Stimulated activated CD4-positive, alpha-beta T cell treated with anti-CD3 and anti-CD28 coated beads, Interleukin-15, amount 100 ng/mL, for 24 hours (primary cell): ENCODE results near the gene TIAM1.

Experiments used
- DNase-seq: peaks from one replicate; pipeline ENCODE4 v3.0.0-alpha.2; 2020

Gene TIAM1

DNA sequence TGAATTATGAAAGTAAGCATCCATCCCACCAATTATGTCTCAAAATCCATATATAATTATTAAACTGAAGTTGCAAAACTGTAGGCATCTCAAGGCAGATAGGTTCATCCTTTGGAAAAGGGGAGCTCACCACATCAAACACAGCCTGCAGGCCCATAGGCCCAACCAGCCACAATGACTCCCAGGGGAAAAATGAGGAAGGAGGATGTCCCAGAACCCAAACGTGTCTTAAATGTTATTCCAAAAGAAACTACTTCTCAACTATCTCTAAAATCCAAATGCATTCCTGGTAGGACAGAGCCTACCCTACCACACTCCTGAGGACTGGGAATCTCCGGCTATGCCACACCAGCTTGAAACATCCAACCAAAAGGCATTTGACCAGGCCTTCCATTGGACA lies 12.8 kb downstream of the TIAM1 start:
- DNase-seq = no peak

DNA sequence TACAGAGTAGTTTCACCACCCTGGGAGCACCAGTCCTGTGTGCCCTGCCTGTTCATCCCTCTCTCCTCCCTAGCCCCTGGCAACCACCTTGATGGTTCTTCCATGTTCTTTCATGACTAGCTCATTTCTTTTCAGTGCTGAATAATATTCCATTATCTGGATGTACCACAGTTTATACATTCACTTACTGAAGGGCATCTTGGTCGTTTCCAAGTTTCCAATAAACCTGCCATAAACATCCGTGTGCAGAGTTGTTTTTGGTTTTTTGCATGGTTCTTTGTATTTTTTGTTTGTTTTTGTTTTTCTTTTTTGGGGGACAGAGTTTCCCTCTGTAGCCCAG lies 13.9 kb downstream of the TIAM1 start:
- DNase-seq = no peak

GRCh38 chr21:31329456-31330143 lies 14.5 kb downstream of the TIAM1 start:
- DNase-seq = no peak

DNA sequence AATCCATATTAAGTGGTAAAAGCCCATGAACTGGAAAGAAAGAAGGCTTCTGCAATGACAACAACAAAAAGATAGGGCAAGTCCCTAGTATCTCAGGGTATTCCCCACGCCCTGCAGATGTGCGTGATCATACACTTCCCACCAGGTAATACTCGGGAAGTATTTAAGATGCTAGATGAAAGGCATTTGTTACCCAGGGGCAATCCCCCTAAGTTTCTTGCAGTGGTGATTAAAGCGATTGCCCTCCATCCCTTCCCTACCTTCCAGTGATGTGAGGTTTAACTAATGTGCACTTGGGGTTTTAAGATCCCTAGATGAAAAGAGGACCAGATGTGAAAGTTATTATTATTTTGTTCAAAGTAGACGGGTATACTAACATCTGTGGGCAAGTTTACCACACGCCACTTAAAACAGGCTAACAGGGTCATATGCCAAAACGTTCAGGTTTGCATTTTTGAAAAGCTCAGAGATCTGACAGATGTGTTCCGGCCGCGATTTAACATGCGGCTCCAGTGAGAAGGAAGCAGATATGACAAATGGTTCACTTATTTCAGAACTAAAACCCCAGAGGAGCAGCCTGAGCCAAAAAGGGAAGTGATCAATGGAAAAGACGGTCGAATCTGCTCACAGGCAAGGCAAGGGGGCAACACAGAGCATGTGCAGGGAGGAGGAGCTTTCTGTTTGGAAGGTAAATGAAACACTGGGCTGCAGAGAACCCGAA lies 17.4 kb downstream of the TIAM1 start:
- DNase-seq = peak; percentile 76

DNA sequence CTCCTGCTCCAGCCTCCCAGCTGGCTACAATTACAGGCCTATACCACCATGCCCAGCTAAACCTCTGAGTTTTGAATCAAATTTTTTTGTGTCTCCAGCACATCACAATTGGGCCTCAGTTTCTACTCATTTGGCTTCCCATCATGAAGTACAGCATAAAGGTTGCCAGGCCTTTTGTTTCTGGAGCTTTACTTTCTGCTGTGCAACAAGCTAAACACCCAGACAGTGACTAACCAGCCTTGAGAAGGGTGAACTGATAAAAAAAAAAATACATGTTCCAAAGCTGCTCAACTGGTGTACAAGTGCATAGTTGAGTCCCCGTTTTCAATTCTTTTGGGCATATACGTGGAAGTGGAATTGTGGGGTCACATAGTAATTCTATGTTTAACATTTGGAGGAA lies 25.1 kb downstream of the TIAM1 start:
- no peak for DNase-seq

DNA sequence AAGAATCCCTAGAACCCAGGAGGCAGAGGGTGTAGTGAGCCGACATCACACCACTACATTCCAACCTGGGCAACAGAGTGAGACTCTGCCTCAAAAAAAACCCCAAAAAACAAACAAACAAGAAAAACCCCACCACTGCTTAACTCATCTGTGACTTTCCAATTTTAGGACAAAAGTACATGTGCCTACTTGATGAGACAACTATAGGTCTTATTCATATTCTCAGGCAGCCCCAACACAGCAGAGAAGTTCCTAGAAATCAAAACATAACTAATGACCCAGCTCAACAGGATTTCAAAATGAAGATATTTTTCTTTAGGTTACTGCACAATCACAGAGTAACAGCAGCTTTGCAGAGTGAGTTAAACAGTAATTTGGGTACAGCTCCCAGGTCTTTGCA lies 26.4 kb downstream of the TIAM1 start:
- DNase-seq = no peak

DNA sequence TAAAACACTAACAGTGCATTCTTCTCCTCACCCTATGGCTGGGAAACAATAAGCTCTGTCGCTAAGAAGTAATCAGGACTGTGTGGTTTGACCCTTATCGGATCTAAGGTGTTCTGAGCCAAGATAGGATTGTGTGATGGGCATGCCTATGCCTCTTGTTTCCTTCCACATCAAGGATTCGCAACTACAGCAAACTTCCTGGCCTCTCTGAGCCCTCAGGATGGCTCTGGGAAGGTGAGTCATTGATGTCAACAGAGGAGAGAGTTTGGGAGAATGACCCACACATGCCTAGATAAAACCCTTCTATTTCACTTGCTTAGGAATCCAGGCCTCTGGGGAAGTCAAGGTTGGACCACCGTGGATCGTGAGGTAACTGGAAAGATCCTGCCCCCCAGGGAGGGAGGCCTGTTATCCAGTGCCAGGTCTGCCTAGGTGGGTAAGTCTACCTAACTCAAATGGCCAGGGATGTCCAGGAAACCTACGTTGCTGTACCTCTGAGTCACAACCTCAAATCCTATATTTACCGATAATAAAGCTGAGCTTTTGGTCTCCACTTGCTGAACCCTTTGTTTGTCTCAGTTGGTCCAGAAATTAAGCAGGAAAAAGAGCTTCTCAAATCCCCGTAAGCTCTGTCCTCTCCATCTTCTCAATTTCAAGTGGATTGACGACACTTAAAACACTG lies 27.4 kb downstream of the TIAM1 start:
- no peak for DNase-seq

GRCh38 chr21:31316072-31316471 lies 28.0 kb downstream of the TIAM1 start:
- no peak for DNase-seq

DNA sequence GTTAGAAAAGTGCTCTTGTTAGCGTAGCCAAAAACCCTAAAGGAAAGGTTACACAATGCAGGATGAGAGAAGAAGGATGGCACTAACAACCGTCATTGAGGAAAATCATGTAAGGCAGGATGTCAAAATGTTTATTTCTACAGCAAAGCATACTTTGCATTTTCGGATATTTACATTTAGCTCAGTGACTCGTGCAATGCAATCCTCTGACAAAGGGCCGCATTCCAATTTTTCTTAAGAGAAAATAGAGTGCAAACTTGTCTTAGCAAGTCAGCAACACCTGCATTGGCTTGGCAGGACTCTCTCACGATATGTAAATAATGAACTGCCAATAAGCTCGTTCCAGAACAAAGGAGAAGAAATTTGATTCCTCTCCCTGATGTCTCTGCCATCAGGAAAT lies 33.3 kb downstream of the TIAM1 start:
- no peak for DNase-seq

DNA sequence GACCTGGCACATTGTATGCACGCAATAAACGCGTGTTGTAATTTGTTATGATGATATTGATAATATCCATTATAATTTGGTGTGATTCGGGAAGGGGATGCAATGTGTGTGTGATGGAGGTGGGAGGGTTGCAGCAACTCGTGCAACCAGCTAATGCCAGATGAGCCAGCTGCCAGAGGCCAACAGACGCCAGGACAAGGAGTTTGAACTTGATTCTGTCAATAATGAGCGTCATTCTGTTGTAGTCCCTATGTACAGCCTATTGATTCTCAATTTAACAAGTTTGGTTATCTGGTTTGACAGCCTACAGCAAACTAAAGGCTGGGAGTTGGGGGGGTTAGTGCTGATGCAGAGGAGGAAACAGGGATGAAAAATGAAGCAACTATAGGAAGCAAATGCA lies 35.5 kb downstream of the TIAM1 start:
- no peak for DNase-seq

DNA sequence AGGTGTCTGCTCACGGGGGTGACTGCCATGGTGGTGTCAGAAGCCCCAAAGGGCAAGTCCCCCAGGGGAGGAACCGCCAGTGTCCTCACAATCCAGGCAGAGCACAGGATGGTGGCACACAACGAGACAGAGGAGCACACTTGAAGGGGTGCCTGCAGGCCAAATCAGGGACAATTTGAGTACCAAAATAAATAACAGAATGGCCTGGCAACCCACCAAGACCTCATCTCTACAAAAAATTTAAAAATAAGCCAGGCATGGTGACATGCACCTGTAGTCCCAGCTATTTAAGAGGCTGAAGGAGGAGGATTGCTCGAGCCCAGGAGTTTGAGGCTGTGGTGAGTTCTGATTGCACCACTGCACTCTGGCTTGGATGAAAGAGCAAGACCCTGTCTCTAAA lies 38.2 kb downstream of the TIAM1 start:
- DNase-seq = no peak

- DNase-seq = no peak
Observed at GRCh38 chr21:31299291-31300147, 44.5 kb downstream of the TIAM1 start.

GRCh38 chr21:31298618-31299269 lies 45.3 kb downstream of the TIAM1 start:
- no peak for DNase-seq

- no peak for DNase-seq
Observed at GRCh38 chr21:31297806-31298205, 46.3 kb downstream of the TIAM1 start.

- no peak for DNase-seq
Observed at GRCh38 chr21:31295676-31296075, 48.4 kb downstream of the TIAM1 start.

GRCh38 chr21:31294691-31295090 lies 49.4 kb downstream of the TIAM1 start:
- DNase-seq = no peak

DNA sequence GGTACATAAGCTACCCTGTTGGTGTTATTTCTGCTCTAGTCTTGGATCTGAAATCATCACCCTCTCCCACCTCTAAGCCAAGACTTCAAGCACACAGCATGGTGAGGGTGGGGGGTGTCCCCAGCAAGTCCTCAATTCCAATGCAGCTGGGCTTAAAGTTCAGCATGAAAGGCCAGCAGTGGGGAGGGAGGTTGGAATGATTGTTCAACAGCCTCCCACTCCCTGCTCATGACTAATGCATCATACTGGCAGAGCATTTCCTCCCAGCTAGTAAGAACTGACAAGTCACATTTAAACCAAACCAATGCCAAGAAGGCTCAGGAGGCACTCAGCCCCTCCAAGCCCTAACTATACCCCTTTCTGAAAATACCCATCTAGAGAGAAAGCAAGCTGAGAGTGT lies 50.1 kb downstream of the TIAM1 start:
- DNase-seq = peak; percentile 79

DNA sequence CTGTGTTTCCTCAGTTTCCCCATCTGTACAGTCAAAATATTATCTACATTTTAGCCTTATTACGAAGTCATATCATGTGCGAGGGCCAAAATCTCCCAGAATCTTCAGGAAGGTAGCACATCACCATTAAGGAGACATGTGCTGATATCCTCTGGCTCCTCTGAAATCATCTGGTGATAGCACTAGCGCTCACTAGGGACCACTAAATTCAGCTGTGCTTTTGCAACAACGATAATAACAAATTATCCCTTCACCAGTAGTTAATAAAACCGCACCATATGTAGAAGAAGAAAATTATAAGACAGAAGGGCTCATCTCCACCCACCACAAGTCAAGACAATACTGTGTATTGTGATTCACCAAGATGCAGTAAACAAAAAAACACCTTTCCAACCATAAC lies 53.3 kb downstream of the TIAM1 start:
- DNase-seq = no peak

DNA sequence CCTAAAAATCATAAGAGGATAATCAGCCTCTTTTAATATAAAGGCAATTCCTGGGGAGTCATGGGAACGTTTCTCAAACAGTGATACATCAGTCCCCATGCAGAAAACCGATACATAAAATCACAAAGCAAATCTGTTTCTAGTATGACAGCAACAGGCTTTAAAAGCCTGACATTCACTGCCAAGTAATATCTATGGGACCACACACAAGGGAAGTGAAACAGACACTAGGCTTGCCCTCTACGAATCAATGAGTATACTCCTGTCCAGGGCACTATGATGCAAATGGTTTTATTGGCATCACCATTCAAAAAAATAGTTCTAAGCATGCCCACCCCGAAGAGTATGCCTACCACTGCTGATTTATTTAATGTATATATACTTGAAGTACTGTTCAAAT lies 54.4 kb downstream of the TIAM1 start:
- no peak for DNase-seq

- no peak for DNase-seq
Observed at GRCh38 chr21:31288191-31288590, 55.9 kb downstream of the TIAM1 start.

DNA sequence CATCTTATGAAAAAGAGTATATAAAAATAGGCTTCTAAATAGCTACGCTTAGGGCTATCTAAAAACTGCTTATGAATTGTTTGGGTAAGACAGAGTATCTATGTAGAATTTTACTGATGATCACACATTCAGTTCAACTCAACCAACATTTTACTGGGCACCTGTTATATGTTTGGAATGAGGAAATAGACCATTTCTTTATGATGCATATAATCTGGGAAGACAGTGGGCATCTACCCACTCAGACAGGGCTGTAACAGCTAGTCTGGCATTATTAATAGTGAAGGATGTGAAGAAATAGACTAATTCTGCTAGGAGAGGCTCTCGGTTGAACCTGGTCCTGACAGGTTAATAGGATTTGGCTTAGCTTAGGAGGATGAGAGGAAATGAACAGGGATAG lies 56.9 kb downstream of the TIAM1 start:
- no peak for DNase-seq

DNA sequence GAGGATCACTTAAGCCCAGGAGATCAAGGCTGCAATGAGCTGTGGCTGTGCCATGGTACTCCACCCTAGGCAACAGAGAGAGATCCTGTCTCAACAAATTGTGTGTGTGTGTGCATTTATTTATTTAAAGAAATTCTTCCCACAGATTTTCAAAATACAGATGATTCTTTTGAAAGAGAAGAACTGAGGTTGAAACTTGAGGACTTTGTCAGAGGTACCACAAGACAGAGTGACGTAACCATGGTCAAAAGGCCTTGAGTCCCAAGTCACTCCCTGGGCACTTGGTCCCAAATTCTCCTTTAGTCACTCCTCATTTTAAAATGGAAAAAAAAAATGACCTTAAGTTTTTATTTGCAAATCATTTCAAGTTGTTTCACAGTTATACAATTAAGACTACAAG lies 57.4 kb downstream of the TIAM1 start:
- DNase-seq = no peak
